ENCODE results near the gene RAB1B. TPM values are rescaled to one million over a fixed set of nuclear protein-coding genes. Genes with fewer than 3 reads are reported as not detected.

Gene RAB1B
- total RNA-seq, 1 donor from 2014 or later = 72.7 TPM

DNA sequence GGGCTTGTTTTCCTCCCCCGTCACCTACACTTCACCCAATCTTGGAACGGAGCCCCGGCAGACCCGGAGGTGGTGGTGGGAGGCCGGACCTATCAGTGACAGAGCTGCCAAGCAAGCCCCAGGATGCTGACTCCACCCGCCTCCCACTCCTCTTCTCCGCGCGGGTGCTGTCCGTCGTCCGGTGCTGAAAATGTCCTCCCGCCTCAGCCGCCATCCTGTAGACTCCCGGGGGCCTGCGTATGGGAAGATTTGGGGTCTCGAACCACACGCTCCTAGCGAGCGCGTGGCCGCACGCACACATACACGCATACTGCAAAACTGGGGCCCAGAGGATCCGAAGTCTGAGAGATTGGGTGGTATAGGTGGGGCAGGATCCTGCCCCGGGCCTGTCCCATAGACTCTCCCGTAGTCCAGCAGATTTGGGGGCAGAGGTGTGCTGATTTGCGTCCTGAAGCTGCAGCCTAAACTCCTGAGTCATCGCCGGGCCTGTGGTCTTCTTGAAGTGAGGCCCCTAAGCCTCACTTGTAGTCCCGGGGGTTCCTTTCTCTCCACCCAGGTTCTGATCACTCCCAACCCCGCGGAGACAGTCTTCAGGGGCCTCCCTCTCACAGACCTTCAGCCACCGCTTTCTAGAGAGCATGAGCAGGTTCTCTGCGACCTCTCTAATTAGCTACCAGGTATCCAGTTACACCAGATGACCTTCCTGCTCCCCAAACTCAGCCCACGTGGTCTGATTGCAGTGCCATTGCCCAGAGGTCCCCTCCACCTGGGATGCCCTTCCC is 21.3 kb downstream of the RAB1B start:
- peak overlapping the region; percentile 59 for H3K27ac ChIP-seq
- DNase-seq (ENCODE audit: extremely low spot score in 2 of 2) = no peak
- intact Hi-C loops (cut with DNase I) = loop anchor here (10.0 kb wide), 1 partner anchor 65 kb away; no protein-coding TSS in a partner anchor
- H3K4me1 ChIP-seq = peaks cover 42% of the 10 kb centered on the region
- no peaks in the 10 kb centered on the region for H3K9me3 ChIP-seq
- peaks cover 5% of the 10 kb centered on the region for H3K27me3 ChIP-seq
- TF ChIP-seq POLR2AphosphoS5 (IDR thresholded peaks at IDR 0.05; ENCODE audit: insufficient read depth in 1 of 2, low read depth in 1 of 2) (no peak), POLR2A (IDR thresholded peaks at IDR 0.05) (no peak)
- TF ChIP-seq, protein P1, sequence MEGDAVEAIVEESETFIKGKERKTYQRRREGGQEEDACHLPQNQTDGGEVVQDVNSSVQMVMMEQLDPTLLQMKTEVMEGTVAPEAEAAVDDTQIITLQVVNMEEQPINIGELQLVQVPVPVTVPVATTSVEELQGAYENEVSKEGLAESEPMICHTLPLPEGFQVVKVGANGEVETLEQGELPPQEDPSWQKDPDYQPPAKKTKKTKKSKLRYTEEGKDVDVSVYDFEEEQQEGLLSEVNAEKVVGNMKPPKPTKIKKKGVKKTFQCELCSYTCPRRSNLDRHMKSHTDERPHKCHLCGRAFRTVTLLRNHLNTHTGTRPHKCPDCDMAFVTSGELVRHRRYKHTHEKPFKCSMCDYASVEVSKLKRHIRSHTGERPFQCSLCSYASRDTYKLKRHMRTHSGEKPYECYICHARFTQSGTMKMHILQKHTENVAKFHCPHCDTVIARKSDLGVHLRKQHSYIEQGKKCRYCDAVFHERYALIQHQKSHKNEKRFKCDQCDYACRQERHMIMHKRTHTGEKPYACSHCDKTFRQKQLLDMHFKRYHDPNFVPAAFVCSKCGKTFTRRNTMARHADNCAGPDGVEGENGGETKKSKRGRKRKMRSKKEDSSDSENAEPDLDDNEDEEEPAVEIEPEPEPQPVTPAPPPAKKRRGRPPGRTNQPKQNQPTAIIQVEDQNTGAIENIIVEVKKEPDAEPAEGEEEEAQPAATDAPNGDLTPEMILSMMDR (IDR thresholded peaks at IDR 0.05) = no peak
- no peaks in the 10 kb centered on the region for H3K36me3 ChIP-seq
- H3K4me3 ChIP-seq = peak overlapping the region; percentile 92 to 98

DNA sequence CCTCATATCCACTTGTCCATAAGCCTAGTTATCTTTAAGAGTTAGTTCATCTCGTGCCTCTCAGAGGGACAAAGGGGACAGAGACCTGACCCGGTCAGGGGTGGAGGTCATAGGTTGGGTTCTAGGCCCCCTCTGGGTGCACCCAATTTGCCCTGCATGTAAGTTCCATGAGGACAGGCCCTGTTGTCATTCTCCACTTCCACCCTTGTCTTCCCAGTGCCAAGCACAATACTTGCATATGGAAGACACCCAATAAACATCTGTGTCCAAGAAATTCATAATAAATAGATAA is 21.8 kb downstream of the RAB1B start:
- Histone ChIP-seq H3K4me1 (peaks cover 42% of the 10 kb centered on the region), H3K27me3 (peaks cover 5% of the 10 kb centered on the region), H3K4me3 (no peak overlapping the region), H3K27ac (no peak overlapping the region), H3K9me3 (no peaks in the 10 kb centered on the region), H3K36me3 (no peaks in the 10 kb centered on the region)
- no peak for TF ChIP-seq POLR2A (IDR thresholded peaks at IDR 0.05)
- intact Hi-C loops (cut with DNase I) = no loop called here
- DNase-seq (ENCODE audit: extremely low spot score in 2 of 2) = no peak

DNA sequence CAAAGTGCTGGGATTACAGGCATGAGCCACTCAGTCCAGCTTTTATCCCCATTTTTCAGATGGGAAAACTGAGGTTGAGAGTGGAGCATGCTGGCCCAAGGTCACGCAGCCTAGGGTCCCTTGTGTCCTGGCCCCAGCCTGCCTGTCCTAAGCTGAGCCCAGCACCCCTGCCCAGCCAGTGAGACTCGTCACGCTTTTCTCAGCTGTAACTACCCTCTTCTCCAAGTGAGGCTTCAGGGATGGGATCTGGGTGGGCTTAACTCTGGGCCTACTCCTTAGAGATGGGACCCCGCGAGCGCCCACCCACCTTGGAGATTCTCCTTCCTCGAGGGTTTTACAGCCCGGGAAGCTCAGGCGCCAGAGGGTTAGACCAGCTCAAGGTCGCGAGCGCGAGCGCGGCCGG is 22.9 kb downstream of the RAB1B start:
- Histone ChIP-seq H3K4me1 (peaks cover 42% of the 10 kb centered on the region), H3K9me3 (no peaks in the 10 kb centered on the region), H3K36me3 (no peaks in the 10 kb centered on the region), H3K27ac (no peak overlapping the region), H3K4me3 (peak overlapping the region in 1 of 2 donors; percentile 40), H3K27me3 (peaks cover 5% of the 10 kb centered on the region)
- intact Hi-C loops (cut with DNase I) = no loop called here
- DNase-seq (ENCODE audit: extremely low spot score in 2 of 2) = no peak
- TF ChIP-seq, protein P1 (IDR thresholded peaks at IDR 0.05) = no peak
- TF ChIP-seq POLR2AphosphoS5 (IDR thresholded peaks at IDR 0.05; ENCODE audit: insufficient read depth in 1 of 2, low read depth in 1 of 2) = no peak

DNA sequence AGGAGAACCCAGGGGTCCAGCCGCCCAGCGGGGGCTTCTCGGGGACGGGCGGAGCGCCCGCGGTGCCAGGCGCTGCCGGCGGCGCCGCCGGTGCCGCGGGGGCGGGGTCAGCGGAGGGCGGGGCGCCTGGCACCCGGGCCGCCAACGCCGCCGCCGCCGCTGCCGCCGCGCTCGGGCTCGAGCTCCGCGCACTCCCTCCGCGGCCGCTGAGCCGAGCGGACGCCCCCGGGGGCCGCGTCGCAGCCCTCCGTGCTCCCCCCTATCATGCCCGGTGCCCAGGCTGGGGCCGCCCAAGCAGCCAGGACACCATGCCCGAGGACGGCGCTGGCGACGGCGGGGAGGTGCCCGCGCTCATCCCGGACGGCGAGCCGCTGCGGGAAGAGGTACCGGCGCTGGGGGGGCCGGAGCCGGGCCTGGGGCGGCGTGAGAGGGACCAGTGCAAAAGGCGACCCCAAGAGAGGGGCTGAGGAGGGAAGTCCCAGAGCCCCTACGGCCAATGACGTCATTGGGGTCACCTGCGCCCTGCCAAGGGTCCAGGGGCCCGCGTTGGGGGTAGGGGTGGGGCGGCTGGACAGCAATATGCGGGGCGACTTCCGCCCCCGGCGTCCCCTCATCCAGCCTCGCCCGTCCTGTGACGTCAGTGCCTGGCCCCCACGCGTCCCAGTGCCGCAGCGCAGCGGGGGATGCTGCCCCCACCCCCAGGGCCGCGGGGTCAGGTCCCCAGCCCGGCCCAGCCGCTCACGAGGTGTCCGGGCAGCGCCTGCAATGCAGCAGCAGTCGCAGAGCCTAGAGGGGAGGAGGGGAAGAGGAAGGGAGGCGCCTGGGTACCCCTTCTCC is 23.5 kb downstream of the RAB1B start, which contains the start of gene TMEM151A:
Gene TMEM151A, plus strand, starts transcription at position 189 of the 837 bp plus-strand sequence. Its CDS starts 120 bp downstream, at position 309.
- Histone ChIP-seq H3K27ac (no peak within 1 kb of the TSS), H3K4me1 (peaks cover 36% of the 10 kb centered on the region), H3K36me3 (no peaks in the 10 kb centered on the region), H3K9me3 (no peaks in the 10 kb centered on the region), H3K27me3 (peaks cover 5% of the 10 kb centered on the region), H3K4me3 (peak within 1 kb of the TSS; percentile 39 to 40)
- intact Hi-C loops (cut with DNase I) = no loop called here
- TF ChIP-seq POLR2A (IDR thresholded peaks at IDR 0.05) (no peak), POLR2AphosphoS5 (IDR thresholded peaks at IDR 0.05; ENCODE audit: insufficient read depth in 1 of 2, low read depth in 1 of 2) (no peak)
- TF ChIP-seq, protein P1 (IDR thresholded peaks at IDR 0.05) = no peak
- DNase-seq (ENCODE audit: extremely low spot score in 2 of 2) = no peak

DNA sequence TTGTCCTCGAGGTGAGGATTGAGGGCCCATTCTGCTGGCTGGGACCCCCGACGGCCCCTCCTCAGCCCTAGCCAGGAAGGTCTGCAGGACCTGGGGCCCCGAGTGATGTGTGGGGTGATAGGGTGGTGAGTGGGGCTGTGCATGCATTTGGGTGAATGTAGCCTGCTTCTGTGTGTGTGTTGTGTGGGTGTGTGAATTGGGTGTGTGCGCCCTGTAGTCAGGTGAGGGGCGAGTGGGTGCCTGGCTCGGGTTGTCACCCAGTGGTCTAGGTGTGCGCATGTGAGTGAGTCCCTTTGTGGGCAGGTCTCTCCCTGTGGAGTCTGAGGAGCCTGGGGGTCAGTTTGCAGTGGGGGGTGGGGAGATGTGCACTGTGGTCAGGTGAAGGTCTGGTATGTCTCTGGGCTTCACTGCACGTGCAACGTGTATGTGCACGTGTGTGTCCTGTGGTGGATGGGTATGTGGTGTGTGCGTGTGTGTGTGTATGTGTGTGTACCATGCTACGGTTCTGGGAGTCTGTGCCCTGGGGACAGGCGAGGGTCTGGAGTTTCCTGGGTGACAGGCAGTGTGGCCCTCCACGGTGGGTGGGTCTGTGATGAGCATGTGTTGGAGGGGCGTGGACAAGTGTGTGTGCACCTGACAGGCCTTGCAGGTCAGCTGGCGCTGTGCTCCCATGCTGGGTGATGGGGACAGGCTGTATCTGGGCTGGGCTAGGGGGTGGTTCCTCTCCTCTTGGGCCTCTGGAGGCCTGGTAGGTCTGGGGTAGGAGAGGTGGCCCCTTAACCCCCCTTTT is 24.3 kb downstream of the RAB1B start:
- intact Hi-C loops (cut with DNase I) = no loop called here
- Histone ChIP-seq H3K27ac (no peak overlapping the region), H3K36me3 (no peaks in the 10 kb centered on the region), H3K4me1 (peaks cover 28% of the 10 kb centered on the region), H3K9me3 (no peaks in the 10 kb centered on the region), H3K27me3 (peaks cover 5% of the 10 kb centered on the region), H3K4me3 (no peak overlapping the region)
- no peak for DNase-seq (ENCODE audit: extremely low spot score in 2 of 2)
- TF ChIP-seq POLR2AphosphoS5 (IDR thresholded peaks at IDR 0.05; ENCODE audit: insufficient read depth in 1 of 2, low read depth in 1 of 2) (no peak), POLR2A (IDR thresholded peaks at IDR 0.05) (no peak)
- TF ChIP-seq, protein P1 (IDR thresholded peaks at IDR 0.05) = no peak

Data from vagina (tissue), 2 donors.